OCI-LY3 (cell line): Measurements from ENCODE around the gene MYBPHL.

Source experiments
- EZH2phosphoT487 ChIP-seq: fragments of 200-600 bp; shearing (Covaris generic); IDR thresholded peaks from 2 replicates; pipeline ENCODE4 v1.6.1; 2018; ENCODE audit warnings: antibody characterized with exemption, mixed run types, low read depth
- TF ChIP-seq, protein P1 (sequence below): fragments of 200-600, 300-600 bp; sonication (generic); IDR thresholded peaks from 2 replicates; pipeline ENCODE4 v1.5.1; 2014; ENCODE audit warnings: antibody characterized with exemption, low read length, low read depth

DNA sequence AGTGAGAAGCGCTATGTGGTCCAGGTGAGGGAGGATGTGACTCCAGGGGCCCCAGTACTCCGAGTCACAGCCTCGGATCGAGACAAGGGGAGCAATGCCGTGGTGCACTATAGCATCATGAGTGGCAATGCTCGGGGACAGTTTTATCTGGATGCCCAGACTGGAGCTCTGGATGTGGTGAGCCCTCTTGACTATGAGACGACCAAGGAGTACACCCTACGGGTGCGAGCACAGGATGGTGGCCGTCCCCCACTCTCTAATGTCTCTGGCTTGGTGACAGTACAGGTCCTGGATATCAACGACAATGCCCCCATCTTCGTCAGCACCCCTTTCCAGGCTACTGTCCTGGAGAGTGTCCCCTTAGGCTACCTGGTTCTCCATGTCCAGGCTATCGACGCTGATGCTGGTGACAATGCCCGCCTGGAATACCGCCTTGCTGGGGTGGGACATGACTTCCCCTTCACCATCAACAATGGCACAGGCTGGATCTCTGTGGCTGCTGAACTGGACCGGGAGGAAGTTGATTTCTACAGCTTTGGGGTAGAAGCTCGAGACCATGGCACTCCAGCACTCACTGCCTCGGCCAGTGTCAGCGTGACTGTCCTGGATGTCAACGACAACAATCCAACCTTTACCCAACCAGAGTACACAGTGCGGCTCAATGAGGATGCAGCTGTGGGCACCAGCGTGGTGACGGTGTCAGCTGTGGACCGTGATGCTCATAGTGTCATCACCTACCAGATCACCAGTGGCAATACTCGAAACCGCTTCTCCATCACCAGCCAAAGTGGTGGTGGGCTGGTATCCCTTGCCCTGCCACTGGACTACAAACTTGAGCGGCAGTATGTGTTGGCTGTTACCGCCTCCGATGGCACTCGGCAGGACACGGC, 55.3 kb downstream of the MYBPHL start:
- no peak for TF ChIP-seq EZH2phosphoT487
- TF ChIP-seq, protein P1, sequence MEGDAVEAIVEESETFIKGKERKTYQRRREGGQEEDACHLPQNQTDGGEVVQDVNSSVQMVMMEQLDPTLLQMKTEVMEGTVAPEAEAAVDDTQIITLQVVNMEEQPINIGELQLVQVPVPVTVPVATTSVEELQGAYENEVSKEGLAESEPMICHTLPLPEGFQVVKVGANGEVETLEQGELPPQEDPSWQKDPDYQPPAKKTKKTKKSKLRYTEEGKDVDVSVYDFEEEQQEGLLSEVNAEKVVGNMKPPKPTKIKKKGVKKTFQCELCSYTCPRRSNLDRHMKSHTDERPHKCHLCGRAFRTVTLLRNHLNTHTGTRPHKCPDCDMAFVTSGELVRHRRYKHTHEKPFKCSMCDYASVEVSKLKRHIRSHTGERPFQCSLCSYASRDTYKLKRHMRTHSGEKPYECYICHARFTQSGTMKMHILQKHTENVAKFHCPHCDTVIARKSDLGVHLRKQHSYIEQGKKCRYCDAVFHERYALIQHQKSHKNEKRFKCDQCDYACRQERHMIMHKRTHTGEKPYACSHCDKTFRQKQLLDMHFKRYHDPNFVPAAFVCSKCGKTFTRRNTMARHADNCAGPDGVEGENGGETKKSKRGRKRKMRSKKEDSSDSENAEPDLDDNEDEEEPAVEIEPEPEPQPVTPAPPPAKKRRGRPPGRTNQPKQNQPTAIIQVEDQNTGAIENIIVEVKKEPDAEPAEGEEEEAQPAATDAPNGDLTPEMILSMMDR = no peak
